HCT116 (cell line): ENCODE results near the gene MLXIPL. TPM values are rescaled to one million over a fixed set of nuclear protein-coding genes. Genes with fewer than 3 reads are reported as not detected.

Experiments
- ATAC-seq: fragments of 200-7000 bp; cut with Tn5 transposase; 2 replicates; pipeline ENCODE4 v1.9.1; 2020; ENCODE audit warnings: mild to moderate bottlenecking, moderate library complexity
- BruUV-seq: library from RNA; stranded (reverse); fragments of 400-500 nt; replicated peaks from 2 replicates; lab custom pipeline; 2021; lab: Mats Ljungman, UMichigan
- CTCF ChIA-PET: fragments of 300-600 bp; sonication (Branson Sonifier 250); formaldehyde crosslinking; loops from one replicate; lab custom pipeline; 2021; ENCODE audit warnings: antibody characterized with exemption; lab: Charles Lee
- POLR2A ChIA-PET: fragments of 300-600, 350-600 bp; sonication (Branson Sonifier 250); formaldehyde crosslinking; loops from one replicate; lab custom pipeline; 2021; ENCODE audit warnings: antibody characterized with exemption; lab: Charles Lee
- RAD21 ChIA-PET, 2 experiments: fragments of 300-600 bp; sonication (Branson Sonifier 250); formaldehyde crosslinking; loops; one replicate each; lab custom pipeline; 2023; ENCODE audit warnings: low total read pairs in 2 of 2; ENCODE audit not compliant: uncharacterized antibody in 2 of 2, unreplicated experiment in 2 of 2, low non-redundant PET in 1 of 2; lab: Charles Lee
- DNase-seq: peaks from one replicate; pipeline ENCODE4 v3.0.0-alpha.2; 2010; ENCODE audit warnings: low read depth, low spot score
- H2AFZ ChIP-seq: fragments of 200-600 bp; shearing (Covaris generic), sonication (generic); 2 replicates; pipeline ENCODE4 v1.6.1; 2017; ENCODE audit warnings: low read depth, mixed run types, mixed read lengths, antibody characterized with exemption, low read length; ENCODE audit not compliant: poor library complexity, severe bottlenecking
- H3K27ac ChIP-seq: 2 replicates; pipeline ENCODE4 v1.5.1; 2012; ENCODE audit warnings: low read depth, low read length
- H3K27me3 ChIP-seq: fragments of 200-600 bp; sonication (generic); 2 replicates; pipeline ENCODE4 v1.6.1; 2016; ENCODE audit warnings: mixed run types, low read length, mixed read lengths; ENCODE audit not compliant: insufficient read depth
- H3K36me3 ChIP-seq, 2 experiments: fragments of 200-500 bp in 1 of 2; fragments of 200-600 bp in 1 of 2; sonication (Bioruptor generic) in 1 of 2; sonication (generic) in 1 of 2; 2 replicates each; pipeline versions ENCODE4 v1.5.1 to v1.6.1; 2014 to 2016; ENCODE audit warnings: low read length in 2 of 2, inconsistent platforms in 1 of 2, mixed read lengths in 1 of 2, mixed run types in 1 of 2; ENCODE audit not compliant: insufficient read depth in 2 of 2, control insufficient read depth in 1 of 2
- H3K4me1 ChIP-seq, 2 experiments: fragments of 200-600 bp in 1 of 2; sonication (generic) in 1 of 2; 2 replicates each; pipeline versions ENCODE4 v1.5.1 to v1.6.1; 2012 to 2017; ENCODE audit warnings: low read length in 2 of 2, inconsistent platforms in 1 of 2, mild to moderate bottlenecking in 1 of 2, mixed read lengths in 1 of 2, mixed run types in 1 of 2, moderate library complexity in 1 of 2; ENCODE audit not compliant: insufficient read depth in 2 of 2, control insufficient read depth in 1 of 2
- H3K4me2 ChIP-seq: fragments of 200-600 bp; sonication (generic); 2 replicates; pipeline ENCODE4 v1.6.1; 2017; ENCODE audit warnings: mixed run types, low read length, mixed read lengths
- H3K4me3 ChIP-seq, 2 experiments: fragments of 200-600 bp in 1 of 2; sonication (generic) in 1 of 2; replicated peaks in 1 of 2; 2 replicates each; pipeline ENCODE4 v1.5.1; 2011 to 2016; ENCODE audit warnings: low read length in 2 of 2, control low read depth in 1 of 2, low read depth in 1 of 2, mild to moderate bottlenecking in 1 of 2, mixed read lengths in 1 of 2, mixed run types in 1 of 2
- H3K79me2 ChIP-seq: fragments of 200-600 bp; sonication (generic); 2 replicates; pipeline ENCODE4 v1.6.1; 2017; ENCODE audit warnings: mild to moderate bottlenecking, mixed run types, low read length, moderate library complexity, mixed read lengths; ENCODE audit not compliant: insufficient read depth
- H3K9ac ChIP-seq: fragments of 200-600 bp; sonication (generic); 2 replicates; pipeline ENCODE4 v1.6.1; 2016; ENCODE audit warnings: low read length, mixed read lengths
- H3K9me2 ChIP-seq: fragments of 200-600 bp; sonication (generic), shearing (Covaris generic); 2 replicates; pipeline ENCODE4 v1.6.1; 2017; ENCODE audit warnings: mixed run types, mild to moderate bottlenecking, moderate library complexity; ENCODE audit not compliant: insufficient read depth
- H3K9me3 ChIP-seq, 2 experiments: fragments of 200-500 bp in 1 of 2; fragments of 200-600 bp in 1 of 2; sonication (Bioruptor generic) in 1 of 2; sonication (generic) in 1 of 2; 2 replicates each; pipeline ENCODE4 v1.6.1; 2014 to 2017; ENCODE audit warnings: low read length in 2 of 2, mixed read lengths in 2 of 2, inconsistent platforms in 1 of 2, low read depth in 1 of 2, mild to moderate bottlenecking in 1 of 2, mixed run types in 1 of 2, moderate library complexity in 1 of 2; ENCODE audit not compliant: control insufficient read depth in 1 of 2, insufficient read depth in 1 of 2
- H4K20me1 ChIP-seq: fragments of 200-600 bp; sonication (generic), shearing (Covaris generic); 2 replicates; pipeline ENCODE4 v1.6.1; 2017; ENCODE audit warnings: mixed run types, mild to moderate bottlenecking, moderate library complexity; ENCODE audit not compliant: insufficient read depth
- CBX3 ChIP-seq: IDR thresholded peaks from 2 replicates; pipeline ENCODE4 v1.6.1; 2012; ENCODE audit warnings: low read depth
- CEBPB ChIP-seq: IDR thresholded peaks from 2 replicates; pipeline ENCODE4 v1.6.1; 2012; ENCODE audit warnings: low read depth
- CTCF ChIP-seq, 3 experiments: fragments of 200-600 bp in 1 of 3; sonication (generic) in 1 of 3; IDR thresholded peaks in 2 of 3; conservative IDR thresholded peaks in 1 of 3; 2 replicates each; pipeline ENCODE4 v1.5.1; 2012 to 2017; ENCODE audit warnings: low read depth in 2 of 3, low read length in 2 of 3, antibody characterized with exemption in 1 of 3, borderline replicate concordance in 1 of 3, control low read depth in 1 of 3, mild to moderate bottlenecking in 1 of 3, mixed read lengths in 1 of 3, mixed run types in 1 of 3, moderate library complexity in 1 of 3; ENCODE audit not compliant: insufficient read depth in 1 of 3
- EGR1 ChIP-seq: IDR thresholded peaks from 2 replicates; pipeline ENCODE4 v1.6.1; 2012; ENCODE audit warnings: low read depth
- ELF1 ChIP-seq: IDR thresholded peaks from 2 replicates; pipeline ENCODE4 v1.6.1; 2012; ENCODE audit warnings: low read depth, borderline replicate concordance
- EZH2 ChIP-seq: fragments of 200-600 bp; sonication (generic); IDR thresholded peaks from 2 replicates; pipeline ENCODE4 v1.6.1; 2017; ENCODE audit warnings: antibody characterized with exemption, mixed run types
- EZH2phosphoT487 ChIP-seq: fragments of 200-600 bp; IDR thresholded peaks from 2 replicates; pipeline ENCODE4 v1.6.1; 2018; ENCODE audit warnings: antibody characterized with exemption, borderline replicate concordance
- FOSL1 ChIP-seq: IDR thresholded peaks from 2 replicates; pipeline ENCODE4 v1.6.1; 2012; ENCODE audit warnings: low read depth
- MAX ChIP-seq: IDR thresholded peaks from 2 replicates; pipeline ENCODE4 v1.6.1; 2012
- POLR2A ChIP-seq: IDR thresholded peaks from 2 replicates; pipeline ENCODE4 v1.7.0; 2011; ENCODE audit warnings: borderline replicate concordance; ENCODE audit not compliant: insufficient read depth, insufficient read length; ENCODE audit errors: extremely low read depth
- POLR2AphosphoS5 ChIP-seq: IDR thresholded peaks from 2 replicates; pipeline ENCODE4 v1.6.1; 2011; ENCODE audit warnings: mild to moderate bottlenecking, low read depth, low read length, moderate library complexity
- RAD21 ChIP-seq: IDR thresholded peaks from 2 replicates; pipeline ENCODE4 v1.6.1; 2012; ENCODE audit warnings: low read depth, mild to moderate bottlenecking
- SIN3A ChIP-seq: IDR thresholded peaks from 2 replicates; pipeline ENCODE4 v1.6.1; 2012; ENCODE audit warnings: low read depth
- SP1 ChIP-seq: IDR thresholded peaks from 2 replicates; pipeline ENCODE4 v1.6.1; 2012; ENCODE audit warnings: low read depth
- SRF ChIP-seq: IDR thresholded peaks from 2 replicates; pipeline ENCODE4 v1.6.1; 2012; ENCODE audit warnings: low read depth
- YY1 ChIP-seq: IDR thresholded peaks from 2 replicates; pipeline ENCODE4 v1.6.1; 2011; ENCODE audit warnings: low read length, low read depth, moderate library complexity, mild to moderate bottlenecking; ENCODE audit not compliant: insufficient replicate concordance; ENCODE audit errors: extremely low read depth
- ZBTB33 ChIP-seq: IDR thresholded peaks from 2 replicates; pipeline ENCODE4 v1.6.1; 2011; ENCODE audit warnings: mild to moderate bottlenecking, low read length, moderate library complexity; ENCODE audit not compliant: insufficient replicate concordance; ENCODE audit errors: extremely low read depth
- ZFX ChIP-seq: fragments of 450-650 bp; IDR thresholded peaks from 2 replicates; pipeline ENCODE4 v1.6.1; 2017
- intact Hi-C: fragments of 100-400 bp; cut with micrococcal nuclease; formaldehyde crosslinking; loops from 2 replicates; pipeline ENCODE4 v1.10.0; 2022
- total RNA-seq: library from RNA; stranded (reverse); gene quantifications from one replicate; pipeline ENCODE4 v1.2.1, GENCODE V29; 2021; ENCODE audit not compliant: unreplicated experiment

Gene MLXIPL
- total RNA-seq, 1 experiment from 2014 or later, result 79.4 TPM

- CTCF ChIA-PET, result no interaction called here
- BruUV-seq, result TSS peak; percentile 70
- no peak overlapping the region for H2AFZ ChIP-seq
- POLR2A ChIA-PET, result no interaction called here
- intact Hi-C loops, result no loop called here
- RAD21 ChIA-PET, result no interaction called here
- H3K27me3 ChIP-seq, result no peaks in the 10 kb centered on the region
- TF ChIP-seq ZFX, result no peak
- TF ChIP-seq SIN3A, result no peak
- TF ChIP-seq EGR1, result no peak
- no peak for TF ChIP-seq SP1
- no peak for TF ChIP-seq FOSL1
- no peak for TF ChIP-seq CEBPB
- TF ChIP-seq CBX3, result no peak
- TF ChIP-seq MAX, result no peak
- no peak for TF ChIP-seq EZH2phosphoT487
- TF ChIP-seq ZBTB33, result no peak
- no peak for TF ChIP-seq RAD21
- no peak for TF ChIP-seq EZH2
- no peak for TF ChIP-seq CTCF (IDR thresholded peaks at IDR 0.05 in 2 of 3, conservative IDR thresholded peaks at IDR 0.05 in 1 of 3; ENCODE audit: borderline replicate concordance in 1 of 3, insufficient read depth in 1 of 3, low read depth in 2 of 3, low read length in 2 of 3)
- no peak for TF ChIP-seq SRF
- no peak for TF ChIP-seq ELF1
- no peak for TF ChIP-seq POLR2A
- TF ChIP-seq POLR2AphosphoS5, result no peak; the same call in 1 of the 2 replicates
- TF ChIP-seq YY1, result no peak
- no peak overlapping the region for H3K4me3 ChIP-seq
- no peak overlapping the region for H3K4me2 ChIP-seq
- H3K36me3 ChIP-seq, result no peaks in the 10 kb centered on the region; a peak in 1 of 4 replicates
- H3K9ac ChIP-seq, result no peak overlapping the region
- no peak for DNase-seq
- no peaks in the 10 kb centered on the region; a peak in 1 of 4 replicates for H3K4me1 ChIP-seq
- no peak overlapping the region for H3K27ac ChIP-seq
- H4K20me1 ChIP-seq, result no peaks in the 10 kb centered on the region
- H3K9me2 ChIP-seq, result no peaks in the 10 kb centered on the region
- H3K9me3 ChIP-seq, result no peaks in the 10 kb centered on the region
- ATAC-seq, result no peak; the same call in 1 of the 2 replicates
- no peaks in the 10 kb centered on the region for H3K79me2 ChIP-seq
Measured at GRCh38 chr7:73593207-73594045, 30.9 kb downstream of the MLXIPL start.
